OCI-LY3 (cell line): ENCODE data around the gene CA6.

Source experiments
- H2AFZ ChIP-seq: fragments of 200-600, 300-600 bp; shearing (Covaris generic); 2 replicates; pipeline ENCODE4 v1.6.0; 2014; ENCODE audit warnings: antibody characterized with exemption, low read depth, low read length
- H3K27ac ChIP-seq: fragments of 200-600, 300-600 bp; sonication (generic); 2 replicates; pipeline ENCODE4 v1.5.1; 2014; ENCODE audit warnings: mild to moderate bottlenecking, low read length, moderate library complexity, mixed read lengths
- H3K27me3 ChIP-seq: fragments of 200-600, 300-600 bp; sonication (generic); 2 replicates; pipeline ENCODE4 v1.6.1; 2014; ENCODE audit warnings: low read depth, low read length, mixed read lengths
- H3K36me3 ChIP-seq: fragments of 200-600, 300-600 bp; sonication (generic); replicated peaks from 2 replicates; pipeline ENCODE3; 2014; ENCODE audit warnings: low read depth, low read length, mixed read lengths
- H3K4me1 ChIP-seq: fragments of 300-600, 200-600 bp; sonication (generic); 2 replicates; pipeline ENCODE4 v1.6.1; 2014; ENCODE audit warnings: low read length, mixed read lengths
- H3K4me2 ChIP-seq: fragments of 200-600, 300-600 bp; sonication (generic); 2 replicates; pipeline ENCODE4 v1.6.1; 2014; ENCODE audit warnings: low read length, mixed read lengths
- H3K4me3 ChIP-seq: fragments of 300-600, 200-600 bp; sonication (generic); 2 replicates; pipeline ENCODE4 v1.5.1; 2014; ENCODE audit warnings: antibody characterized with exemption, mild to moderate bottlenecking, low read length, moderate library complexity
- H3K79me2 ChIP-seq: fragments of 300-600, 200-600 bp; shearing (Covaris generic); 2 replicates; pipeline ENCODE4 v1.6.1; 2014; ENCODE audit warnings: mild to moderate bottlenecking, low read length, mixed read lengths
- H3K9ac ChIP-seq: fragments of 300-600, 200-600 bp; shearing (Covaris generic); 2 replicates; pipeline ENCODE4 v1.6.0; 2014; ENCODE audit warnings: mild to moderate bottlenecking, low read length, moderate library complexity
- H3K9me3 ChIP-seq: fragments of 200-600, 300-600 bp; shearing (Covaris generic); 2 replicates; pipeline ENCODE4 v1.6.1; 2014; ENCODE audit warnings: low read length, mixed read lengths; ENCODE audit not compliant: insufficient read depth
- H4K20me1 ChIP-seq: fragments of 200-600, 300-600 bp; sonication (generic); 2 replicates; pipeline ENCODE4 v1.6.1; 2016; ENCODE audit warnings: low read length, mixed read lengths; ENCODE audit not compliant: insufficient read depth
- EZH2phosphoT487 ChIP-seq: fragments of 200-600 bp; shearing (Covaris generic); IDR thresholded peaks from 2 replicates; pipeline ENCODE4 v1.6.1; 2018; ENCODE audit warnings: antibody characterized with exemption, mixed run types, low read depth
- TF ChIP-seq, protein P1 (sequence below): fragments of 200-600, 300-600 bp; sonication (generic); IDR thresholded peaks from 2 replicates; pipeline ENCODE4 v1.5.1; 2014; ENCODE audit warnings: antibody characterized with exemption, low read length, low read depth

CA6 gene

DNA sequence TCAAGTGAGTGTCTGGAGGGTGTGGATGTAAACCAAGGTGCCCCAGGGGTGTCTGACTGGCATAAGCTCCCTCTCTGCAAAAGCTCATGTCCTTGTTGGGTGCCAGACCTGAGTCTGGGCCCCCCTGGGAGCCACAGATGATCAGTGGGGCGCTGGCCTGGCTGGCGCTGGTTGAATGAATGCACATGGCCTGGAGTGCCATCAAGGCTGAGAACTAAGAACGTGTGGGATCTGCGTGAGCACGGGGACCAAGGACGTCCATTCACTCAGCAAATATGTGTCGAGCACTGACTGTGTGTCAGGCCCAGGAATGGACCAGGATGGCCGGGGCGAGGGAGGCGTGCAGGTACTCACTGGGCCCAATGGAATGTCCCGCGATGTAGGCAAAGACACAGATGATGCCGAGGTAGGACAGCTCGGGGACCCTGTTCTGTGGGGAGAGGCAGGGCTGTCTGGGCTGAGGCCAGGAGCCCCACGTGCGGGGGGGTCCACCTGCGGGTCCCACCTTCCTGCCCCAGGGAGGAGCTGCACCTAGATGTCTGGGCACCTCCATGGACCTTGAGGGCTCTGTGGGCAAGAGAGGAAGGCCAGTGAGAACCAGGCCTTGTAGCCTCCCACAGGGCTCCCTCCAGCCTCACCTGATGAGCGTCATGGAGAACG is 61.4 kb downstream of the CA6 start:
- H3K9me3 ChIP-seq: no peaks in the 10 kb centered on the region
- no peak overlapping the region for H3K9ac ChIP-seq
- peaks cover 11% of the 10 kb centered on the region for H3K27me3 ChIP-seq
- no peak overlapping the region for H3K27ac ChIP-seq
- H2AFZ ChIP-seq: no peak overlapping the region
- H4K20me1 ChIP-seq: no peaks in the 10 kb centered on the region
- peak overlapping the region; percentile 97 for H3K4me2 ChIP-seq
- no peaks in the 10 kb centered on the region for H3K79me2 ChIP-seq
- H3K4me3 ChIP-seq: no peak overlapping the region; the same call in 1 of the 2 replicates
- TF ChIP-seq EZH2phosphoT487: no peak
- TF ChIP-seq, protein P1, sequence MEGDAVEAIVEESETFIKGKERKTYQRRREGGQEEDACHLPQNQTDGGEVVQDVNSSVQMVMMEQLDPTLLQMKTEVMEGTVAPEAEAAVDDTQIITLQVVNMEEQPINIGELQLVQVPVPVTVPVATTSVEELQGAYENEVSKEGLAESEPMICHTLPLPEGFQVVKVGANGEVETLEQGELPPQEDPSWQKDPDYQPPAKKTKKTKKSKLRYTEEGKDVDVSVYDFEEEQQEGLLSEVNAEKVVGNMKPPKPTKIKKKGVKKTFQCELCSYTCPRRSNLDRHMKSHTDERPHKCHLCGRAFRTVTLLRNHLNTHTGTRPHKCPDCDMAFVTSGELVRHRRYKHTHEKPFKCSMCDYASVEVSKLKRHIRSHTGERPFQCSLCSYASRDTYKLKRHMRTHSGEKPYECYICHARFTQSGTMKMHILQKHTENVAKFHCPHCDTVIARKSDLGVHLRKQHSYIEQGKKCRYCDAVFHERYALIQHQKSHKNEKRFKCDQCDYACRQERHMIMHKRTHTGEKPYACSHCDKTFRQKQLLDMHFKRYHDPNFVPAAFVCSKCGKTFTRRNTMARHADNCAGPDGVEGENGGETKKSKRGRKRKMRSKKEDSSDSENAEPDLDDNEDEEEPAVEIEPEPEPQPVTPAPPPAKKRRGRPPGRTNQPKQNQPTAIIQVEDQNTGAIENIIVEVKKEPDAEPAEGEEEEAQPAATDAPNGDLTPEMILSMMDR: no peak
- H3K4me1 ChIP-seq: peaks cover 36% of the 10 kb centered on the region
- H3K36me3 ChIP-seq: no peaks in the 10 kb centered on the region

DNA sequence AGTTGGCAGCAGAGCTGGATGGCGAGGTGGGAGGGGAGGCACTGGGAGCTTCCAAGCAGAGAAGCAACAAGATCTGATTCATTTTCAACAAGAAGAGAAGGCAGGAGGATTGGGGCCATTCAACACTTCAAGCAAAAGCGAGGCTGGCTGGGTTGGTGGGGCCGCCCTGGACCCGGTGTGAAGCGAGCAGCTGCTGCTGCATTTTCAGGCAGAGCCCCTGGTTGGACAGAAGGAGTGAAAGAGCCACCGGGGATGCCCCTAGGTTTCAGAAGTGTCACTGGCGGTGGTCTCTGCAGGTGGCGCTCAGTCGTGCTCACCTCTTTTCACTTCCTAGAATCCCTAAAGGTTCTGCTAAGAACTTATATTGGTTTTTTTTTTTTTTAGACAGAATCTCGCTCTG is 62.6 kb downstream of the CA6 start:
- Histone ChIP-seq H3K79me2 (no peaks in the 10 kb centered on the region), H3K36me3 (no peaks in the 10 kb centered on the region), H2AFZ (no peak overlapping the region), H3K27me3 (peaks cover 12% of the 10 kb centered on the region), H3K4me2 (peak overlapping the region; percentile 97), H3K9ac (peak overlapping the region; percentile 36; the same call in 1 of the 2 replicates), H3K4me3 (peak overlapping the region; percentile 71), H3K9me3 (no peaks in the 10 kb centered on the region), H4K20me1 (no peaks in the 10 kb centered on the region), H3K27ac (peak overlapping the region; percentile 56), H3K4me1 (peaks cover 36% of the 10 kb centered on the region)
- no peak for TF ChIP-seq EZH2phosphoT487
- TF ChIP-seq, protein P1: peak; percentile 9; the same call in 1 of the 2 replicates

DNA sequence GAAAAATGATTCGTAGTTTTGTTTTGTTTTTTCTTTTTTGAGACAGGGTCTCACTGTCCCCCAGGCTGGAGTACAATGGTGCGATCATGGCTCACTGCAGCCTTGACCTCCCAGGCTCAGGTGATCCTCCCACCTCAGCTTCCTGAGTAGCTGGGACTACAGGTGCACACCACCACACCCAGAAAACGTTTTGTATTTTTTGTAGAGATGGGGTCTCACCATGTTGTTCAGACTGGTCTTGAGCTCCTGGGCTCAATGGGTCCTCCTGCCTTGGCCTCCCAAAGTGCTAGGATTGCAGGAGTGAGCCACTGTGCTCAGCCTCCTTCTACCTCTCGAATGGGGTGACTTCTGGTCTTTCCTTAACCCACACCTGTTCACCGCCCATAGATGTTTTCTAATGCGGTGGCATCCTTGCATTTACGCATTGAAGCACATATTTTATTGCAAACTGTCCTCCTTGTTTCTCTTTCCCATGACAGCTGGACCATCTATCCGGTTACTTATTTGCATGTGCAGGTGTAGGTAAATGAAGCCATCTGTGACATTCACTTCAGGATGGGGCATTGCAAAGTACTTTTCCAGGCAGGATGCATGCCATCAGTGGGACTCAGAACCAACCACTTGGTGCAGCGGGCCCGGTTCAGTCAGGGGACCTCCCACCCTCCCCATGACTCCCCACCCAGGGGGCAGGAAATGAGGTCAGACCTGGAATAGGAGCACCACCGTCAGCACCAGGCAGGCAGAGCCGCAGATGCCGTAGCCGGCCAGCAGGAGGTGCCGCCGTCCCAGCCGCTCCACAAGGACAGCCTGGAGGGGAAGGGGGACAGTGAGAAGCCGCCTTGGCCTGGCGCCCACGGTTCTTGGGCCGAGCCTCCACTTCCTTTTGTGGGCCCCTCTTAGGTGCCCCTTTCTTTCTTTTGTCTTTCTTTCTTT is 64.0 kb downstream of the CA6 start:
- H3K79me2 ChIP-seq: no peaks in the 10 kb centered on the region
- no peak overlapping the region for H3K4me3 ChIP-seq
- H3K36me3 ChIP-seq: no peaks in the 10 kb centered on the region
- peak overlapping the region; percentile 17; the same call in 1 of the 2 replicates for H3K4me2 ChIP-seq
- TF ChIP-seq EZH2phosphoT487: no peak
- TF ChIP-seq, protein P1: peak; percentile 57
- no peaks in the 10 kb centered on the region for H4K20me1 ChIP-seq
- peaks cover 34% of the 10 kb centered on the region for H3K4me1 ChIP-seq
- H3K9ac ChIP-seq: no peak overlapping the region
- peaks cover 12% of the 10 kb centered on the region for H3K27me3 ChIP-seq
- no peaks in the 10 kb centered on the region for H3K9me3 ChIP-seq
- no peak overlapping the region for H3K27ac ChIP-seq
- H2AFZ ChIP-seq: no peak overlapping the region

DNA sequence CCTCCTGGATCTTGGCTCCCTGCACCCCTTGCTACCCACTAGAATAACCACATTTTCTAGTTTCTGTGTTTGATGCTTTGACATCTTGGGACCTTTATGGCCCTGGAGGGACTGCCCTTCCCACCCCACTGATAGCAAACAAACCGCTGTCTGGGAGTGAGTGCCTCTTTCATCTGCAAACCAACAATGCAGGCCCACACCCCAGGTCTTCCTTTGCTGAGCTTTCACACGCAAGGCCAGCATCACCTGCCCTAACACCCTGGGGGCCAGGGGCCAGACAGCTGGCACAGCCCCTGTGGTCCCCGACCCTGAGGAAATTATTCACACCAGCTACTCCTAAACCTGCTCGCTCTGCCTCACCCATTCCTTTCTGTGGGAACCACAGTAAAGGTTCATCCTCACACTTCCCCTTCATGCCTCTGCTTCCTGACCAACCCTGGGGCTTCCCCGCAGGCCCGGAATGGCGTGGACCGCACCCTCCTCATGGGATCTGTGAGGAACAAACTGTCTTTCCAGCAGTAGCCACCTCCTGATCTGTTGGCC is 65.2 kb downstream of the CA6 start:
- no peak overlapping the region for H2AFZ ChIP-seq
- TF ChIP-seq, protein P1: no peak
- TF ChIP-seq EZH2phosphoT487: no peak
- peaks cover 31% of the 10 kb centered on the region for H3K4me1 ChIP-seq
- H4K20me1 ChIP-seq: no peaks in the 10 kb centered on the region
- H3K4me3 ChIP-seq: no peak overlapping the region
- no peaks in the 10 kb centered on the region for H3K79me2 ChIP-seq
- no peaks in the 10 kb centered on the region for H3K9me3 ChIP-seq
- no peak overlapping the region for H3K9ac ChIP-seq
- no peak overlapping the region for H3K4me2 ChIP-seq
- no peak overlapping the region for H3K27ac ChIP-seq
- H3K27me3 ChIP-seq: peaks cover 12% of the 10 kb centered on the region
- no peaks in the 10 kb centered on the region for H3K36me3 ChIP-seq
